ENCODE results near the gene SLC26A8.
"Not testable (repeated sequence)": the region's sequence is repeated elsewhere in the genome, so short reads cannot be mapped to it uniquely, and the experiment has no call there.

Gene SLC26A8

GRCh38 chr6:36000451-36000850 lies 24.0 kb downstream of the SLC26A8 start:
- no peak for DNase-seq

- DNase-seq: no peak
These were observed 31.3 kb downstream of the SLC26A8 start for GRCh38 chr6:35993150-35993549.

GRCh38 chr6:35988047-35988446 lies 36.4 kb downstream of the SLC26A8 start:
- DNase-seq: not testable (repeated sequence)

- no peak for DNase-seq
These were observed 39.7 kb downstream of the SLC26A8 start for GRCh38 chr6:35984701-35985100.

GRCh38 chr6:35980991-35981645 lies 43.3 kb downstream of the SLC26A8 start:
- DNase-seq: no peak

GRCh38 chr6:35980126-35980525 lies 44.3 kb downstream of the SLC26A8 start:
- not testable (repeated sequence) for DNase-seq

- DNase-seq: no peak
These were observed 47.1 kb downstream of the SLC26A8 start for GRCh38 chr6:35977308-35977707.

GRCh38 chr6:35973670-35974222 lies 50.7 kb downstream of the SLC26A8 start:
- no peak for DNase-seq

GRCh38 chr6:35972471-35973367 lies 51.7 kb downstream of the SLC26A8 start:
- DNase-seq: no peak

GRCh38 chr6:35970181-35970580 lies 54.3 kb downstream of the SLC26A8 start:
- DNase-seq: no peak

GRCh38 chr6:35969646-35970045 lies 54.8 kb downstream of the SLC26A8 start:
- no peak for DNase-seq

GRCh38 chr6:35968821-35969220 lies 55.6 kb downstream of the SLC26A8 start:
- no peak for DNase-seq

GRCh38 chr6:35967076-35967774 lies 57.2 kb downstream of the SLC26A8 start:
- DNase-seq: no peak

- DNase-seq: no peak
These were observed 61.5 kb downstream of the SLC26A8 start for GRCh38 chr6:35962779-35963560.

GRCh38 chr6:35960187-35960586 lies 64.3 kb downstream of the SLC26A8 start:
- no peak for DNase-seq

- peak in 1 of 2 experiments; percentile 17 for DNase-seq
These were observed 68.5 kb downstream of the SLC26A8 start for GRCh38 chr6:35955970-35956369.

- no peak for DNase-seq
These were observed 68.9 kb downstream of the SLC26A8 start for GRCh38 chr6:35955521-35955920.

GRCh38 chr6:35955071-35955470 lies 69.4 kb downstream of the SLC26A8 start:
- DNase-seq: no peak

- no peak for DNase-seq
These were observed 70.1 kb downstream of the SLC26A8 start for GRCh38 chr6:35954333-35954732.

- DNase-seq: peak in 1 of 2 experiments; percentile 26
These were observed 75.7 kb downstream of the SLC26A8 start for GRCh38 chr6:35948725-35949124.

GRCh38 chr6:35945650-35946025 lies 78.8 kb downstream of the SLC26A8 start:
- DNase-seq: no peak

- no peak for DNase-seq
These were observed 81.1 kb downstream of the SLC26A8 start for GRCh38 chr6:35943390-35943789.
